ENCODE data around the gene HTR3B.

The HTR3B gene

DNA sequence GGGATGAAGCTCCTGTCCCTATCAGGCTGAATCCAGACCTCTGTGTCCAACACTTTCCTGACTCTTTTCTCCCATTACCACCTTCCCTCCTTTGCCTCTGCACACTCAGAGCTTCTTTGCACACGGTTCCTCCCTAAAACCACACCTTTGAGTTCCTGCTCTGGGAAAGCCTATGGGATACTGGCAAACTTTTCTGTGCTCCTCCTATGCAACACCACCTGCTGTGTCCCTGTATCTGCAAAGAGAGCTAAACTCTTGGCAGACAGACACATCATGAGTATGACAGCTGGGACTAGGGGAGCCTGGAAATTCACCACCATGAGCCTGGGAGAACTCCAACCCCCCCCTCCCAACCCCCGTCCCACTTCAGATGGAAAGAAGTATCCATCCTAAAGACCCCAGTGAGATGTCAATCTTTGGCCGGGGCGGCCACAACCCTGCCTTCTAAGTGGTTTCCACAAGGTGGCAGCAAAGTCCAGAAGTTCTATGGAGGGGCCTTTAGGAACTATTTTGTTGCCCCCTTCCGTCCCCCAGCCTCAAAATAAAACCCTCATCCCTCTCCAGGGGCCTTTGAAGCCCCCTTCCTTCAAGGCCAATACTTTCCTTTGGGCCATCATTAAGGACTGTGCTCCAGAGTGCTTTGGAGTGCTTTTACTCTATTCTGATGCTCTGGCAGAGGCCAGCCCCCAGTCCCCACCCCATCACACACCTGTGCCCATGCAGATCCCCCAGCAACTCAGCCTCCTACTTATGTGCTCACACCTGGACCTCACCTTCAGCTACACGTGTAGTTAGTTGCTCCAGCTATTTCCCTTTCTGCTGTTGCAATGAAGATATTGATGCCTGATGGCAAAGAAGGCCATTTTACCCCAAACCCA is 89.7 kb downstream of the HTR3B start:
- DNase-seq (ENCODE audit: insufficient read length, low spot score) (no peak), FAIRE-seq (no peak)
- TF ChIP-seq, protein P1, sequence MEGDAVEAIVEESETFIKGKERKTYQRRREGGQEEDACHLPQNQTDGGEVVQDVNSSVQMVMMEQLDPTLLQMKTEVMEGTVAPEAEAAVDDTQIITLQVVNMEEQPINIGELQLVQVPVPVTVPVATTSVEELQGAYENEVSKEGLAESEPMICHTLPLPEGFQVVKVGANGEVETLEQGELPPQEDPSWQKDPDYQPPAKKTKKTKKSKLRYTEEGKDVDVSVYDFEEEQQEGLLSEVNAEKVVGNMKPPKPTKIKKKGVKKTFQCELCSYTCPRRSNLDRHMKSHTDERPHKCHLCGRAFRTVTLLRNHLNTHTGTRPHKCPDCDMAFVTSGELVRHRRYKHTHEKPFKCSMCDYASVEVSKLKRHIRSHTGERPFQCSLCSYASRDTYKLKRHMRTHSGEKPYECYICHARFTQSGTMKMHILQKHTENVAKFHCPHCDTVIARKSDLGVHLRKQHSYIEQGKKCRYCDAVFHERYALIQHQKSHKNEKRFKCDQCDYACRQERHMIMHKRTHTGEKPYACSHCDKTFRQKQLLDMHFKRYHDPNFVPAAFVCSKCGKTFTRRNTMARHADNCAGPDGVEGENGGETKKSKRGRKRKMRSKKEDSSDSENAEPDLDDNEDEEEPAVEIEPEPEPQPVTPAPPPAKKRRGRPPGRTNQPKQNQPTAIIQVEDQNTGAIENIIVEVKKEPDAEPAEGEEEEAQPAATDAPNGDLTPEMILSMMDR (IDR thresholded peaks at IDR 0.05; ENCODE audit: insufficient read depth, missing control alignments), result peak; percentile 55
